Measurements from ENCODE around the gene NEK7.

Gene NEK7

GRCh38 chr1:198141668-198142351 lies 15.0 kb upstream of the NEK7 start:
- DNase-seq (ENCODE audit: insufficient read length, low spot score): no peak

GRCh38 chr1:198143797-198144196 lies 13.0 kb upstream of the NEK7 start:
- FAIRE-seq (no peak), DNase-seq (ENCODE audit: insufficient read length, low spot score) (no peak)

More at GRCh38 chr1:198141668-198142351, 15.0 kb upstream of the NEK7 start:
- FAIRE-seq: no peak

DNA sequence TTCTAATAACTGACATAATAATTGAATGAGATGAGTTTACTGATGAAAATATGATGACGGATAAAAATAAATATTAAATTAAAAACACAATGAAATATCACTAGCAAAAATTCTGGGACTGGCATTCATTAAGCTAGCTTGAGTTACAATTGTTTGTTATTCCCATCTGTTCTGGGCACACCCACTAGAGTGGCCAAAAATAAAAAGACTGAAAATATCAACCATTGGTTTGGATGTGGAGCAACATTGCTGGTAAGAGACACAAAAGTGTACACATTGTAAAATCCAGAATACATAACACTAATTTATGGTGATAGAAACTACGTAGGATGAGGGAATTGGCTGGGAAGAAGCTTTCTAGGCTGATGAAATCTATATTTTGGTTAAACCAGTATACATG lies 9.6 kb upstream of the NEK7 start:
- FAIRE-seq (no peak), DNase-seq (ENCODE audit: insufficient read length, low spot score) (no peak)

DNA sequence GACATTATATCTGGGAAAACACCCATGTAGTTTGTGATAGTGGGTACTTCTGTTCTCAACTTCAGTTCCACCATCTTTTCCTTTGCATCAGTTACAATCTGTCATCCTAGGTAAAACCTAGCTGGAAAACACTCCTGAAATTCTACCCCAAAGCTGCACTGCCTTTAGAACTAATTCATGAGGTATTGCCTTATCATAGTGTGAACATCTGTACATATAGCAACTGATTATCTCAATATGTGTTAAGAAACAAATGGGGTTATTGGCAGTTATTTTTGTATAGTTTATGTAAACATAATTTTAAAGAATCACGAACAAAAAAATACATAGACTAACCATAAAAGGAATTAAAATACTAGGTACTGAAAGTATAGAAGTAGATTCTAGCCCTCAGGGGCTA lies 6.4 kb upstream of the NEK7 start:
- no peak for FAIRE-seq
- no peak for DNase-seq (ENCODE audit: insufficient read length, low spot score)

DNA sequence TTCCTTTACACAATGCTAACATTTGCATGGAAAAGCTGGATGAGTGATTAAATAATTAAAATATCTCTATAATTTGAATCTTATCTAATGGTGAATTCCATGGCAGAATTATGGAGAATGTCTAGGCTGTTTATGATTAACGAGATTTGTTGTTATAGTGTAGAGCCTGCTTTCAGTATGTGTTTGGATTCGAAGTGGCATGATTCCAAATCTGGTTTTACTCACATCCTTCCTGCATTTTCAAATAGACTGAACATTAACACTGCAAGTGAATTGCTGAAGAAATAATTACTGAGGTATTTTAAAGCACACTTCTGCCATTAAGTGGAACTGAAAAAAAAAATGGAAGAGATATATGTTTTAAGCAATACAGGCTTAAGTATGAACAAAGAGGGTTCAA lies 5.1 kb upstream of the NEK7 start:
- DNase-seq (ENCODE audit: insufficient read length, low spot score): no peak
- no peak for FAIRE-seq

DNA sequence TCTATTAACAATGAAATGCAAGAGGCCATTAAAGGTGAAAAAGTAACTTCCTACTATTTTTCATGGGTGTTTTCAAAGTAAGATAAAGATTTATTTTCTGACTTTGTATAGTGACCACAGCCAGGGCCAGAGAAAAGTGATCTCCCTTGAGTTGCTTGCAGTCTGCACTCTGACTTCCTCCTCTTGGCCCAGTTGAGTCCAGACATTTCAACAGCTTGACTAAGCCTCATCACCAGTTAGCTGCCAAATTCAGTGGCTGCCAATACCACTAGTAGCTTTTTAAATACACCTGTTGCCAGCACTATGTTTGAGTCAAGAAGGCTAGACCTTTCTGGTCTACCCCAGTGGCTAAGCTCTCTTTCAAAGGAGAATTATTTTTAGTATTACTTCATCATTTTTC lies 3.7 kb upstream of the NEK7 start:
- no peak for FAIRE-seq
- DNase-seq (ENCODE audit: insufficient read length, low spot score): no peak

- DNase-seq (ENCODE audit: insufficient read length, low spot score): no peak
- FAIRE-seq: no peak
These were observed 3.0 kb upstream of the NEK7 start for GRCh38 chr1:198153804-198154203.

DNA sequence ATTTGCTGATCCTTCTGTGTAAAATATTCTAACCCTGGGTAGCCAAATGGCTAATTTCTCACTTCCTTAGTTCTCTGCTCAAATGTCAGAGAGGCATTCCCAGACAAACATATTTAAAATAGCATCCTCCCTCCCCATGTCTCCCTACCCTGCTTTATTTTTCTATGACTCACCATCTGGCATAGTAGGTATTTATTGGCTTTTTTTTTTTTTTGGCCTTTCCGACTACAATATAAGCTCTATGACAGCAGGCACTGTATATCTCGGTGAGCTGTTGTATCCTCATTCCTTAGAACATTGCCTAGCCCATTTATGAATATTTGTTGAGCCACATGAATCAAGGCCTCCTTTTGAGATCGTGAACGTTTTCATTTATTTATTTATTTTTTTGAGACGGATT lies 1.5 kb upstream of the NEK7 start:
- peak; percentile 65 for DNase-seq (ENCODE audit: insufficient read length, low spot score)
- FAIRE-seq: no peak

DNA sequence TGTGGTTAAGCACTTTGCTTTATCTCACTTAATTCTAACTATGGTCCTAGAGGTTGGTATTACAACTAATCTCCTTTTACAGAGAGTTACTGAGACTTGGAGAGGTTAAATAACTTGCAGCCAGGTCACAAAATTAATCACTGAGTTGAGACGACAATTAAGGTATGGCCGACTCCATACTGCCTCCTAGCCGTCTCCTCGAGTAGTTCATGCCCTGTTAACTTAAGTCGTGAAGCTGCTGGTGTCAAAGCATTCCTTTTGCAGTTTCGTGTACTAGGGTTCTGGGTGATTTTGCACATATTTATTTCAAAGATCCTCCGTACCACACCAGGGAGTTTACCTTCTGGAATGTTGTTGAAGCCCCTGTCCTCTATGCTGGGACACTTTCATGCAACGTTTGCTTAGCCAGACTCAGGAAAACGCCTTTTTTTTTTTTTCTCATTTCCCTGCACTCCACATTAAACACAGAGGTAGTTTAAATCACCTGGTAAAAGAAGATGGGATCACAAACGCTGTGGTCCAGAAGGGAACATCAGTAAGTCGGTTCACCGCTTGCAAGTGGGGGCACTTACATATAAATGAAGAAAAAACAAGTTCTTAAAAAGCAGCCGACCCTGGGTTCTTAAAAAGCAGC lies 570 bp upstream of the NEK7 start:
- FAIRE-seq (no peak), DNase-seq (ENCODE audit: insufficient read length, low spot score) (peak; percentile 68)

- DNase-seq (ENCODE audit: insufficient read length, low spot score): peak; percentile 82
- peak; percentile 33 for FAIRE-seq
These were observed 546 bp downstream of the NEK7 start for GRCh38 chr1:198157241-198157846.

DNA sequence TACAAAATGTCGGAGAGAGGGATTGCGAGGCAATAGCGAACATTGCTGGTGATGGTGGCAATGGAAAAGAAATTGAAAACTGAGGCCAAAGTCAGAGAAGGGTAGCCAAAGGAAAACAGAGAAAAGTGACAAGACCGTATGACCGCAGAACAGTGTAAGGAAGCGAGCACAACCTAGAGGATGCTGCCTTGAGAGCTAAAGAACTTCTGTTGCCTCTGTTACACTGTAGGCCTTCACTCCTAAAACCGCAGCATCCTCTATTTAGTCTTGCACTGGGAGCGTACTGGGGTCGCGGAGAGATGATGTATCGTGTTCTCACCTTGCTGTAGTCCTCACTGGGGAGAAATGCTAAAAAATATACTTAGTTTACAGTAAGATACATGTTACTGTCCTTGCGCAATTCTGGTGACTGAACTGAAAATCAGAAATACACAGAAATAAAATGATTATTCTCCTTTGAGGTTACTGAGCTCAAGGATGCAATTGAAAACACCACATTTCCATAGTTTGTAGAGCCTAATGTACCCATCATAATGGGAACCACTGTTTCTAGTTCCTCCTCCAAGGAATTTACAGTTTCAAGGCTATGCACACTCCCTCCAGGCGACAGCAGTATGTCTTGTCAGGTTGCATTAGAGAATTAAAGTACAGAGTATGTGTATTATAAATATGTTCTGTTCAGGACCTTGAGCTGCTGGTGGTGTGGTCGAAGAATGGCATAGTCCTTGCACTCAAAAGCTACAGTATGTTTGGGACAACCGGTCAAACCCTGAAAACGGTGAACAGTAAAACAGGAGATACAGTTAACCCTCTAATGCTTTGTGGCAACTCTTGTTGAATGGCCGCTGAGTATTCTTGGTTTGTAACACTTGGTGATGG lies 1.3 kb downstream of the NEK7 start:
- no peak for DNase-seq (ENCODE audit: insufficient read length, low spot score)

GRCh38 chr1:198158735-198159589 lies 2.2 kb downstream of the NEK7 start:
- FAIRE-seq: no peak

More for the DNA sequence above, 1.3 kb downstream of the NEK7 start:
- no peak for FAIRE-seq

GRCh38 chr1:198160222-198160621 lies 3.4 kb downstream of the NEK7 start:
- FAIRE-seq (no peak), DNase-seq (ENCODE audit: insufficient read length, low spot score) (no peak)

More at GRCh38 chr1:198158735-198159589, 2.2 kb downstream of the NEK7 start:
- DNase-seq (ENCODE audit: insufficient read length, low spot score): peak; percentile 91

DNA sequence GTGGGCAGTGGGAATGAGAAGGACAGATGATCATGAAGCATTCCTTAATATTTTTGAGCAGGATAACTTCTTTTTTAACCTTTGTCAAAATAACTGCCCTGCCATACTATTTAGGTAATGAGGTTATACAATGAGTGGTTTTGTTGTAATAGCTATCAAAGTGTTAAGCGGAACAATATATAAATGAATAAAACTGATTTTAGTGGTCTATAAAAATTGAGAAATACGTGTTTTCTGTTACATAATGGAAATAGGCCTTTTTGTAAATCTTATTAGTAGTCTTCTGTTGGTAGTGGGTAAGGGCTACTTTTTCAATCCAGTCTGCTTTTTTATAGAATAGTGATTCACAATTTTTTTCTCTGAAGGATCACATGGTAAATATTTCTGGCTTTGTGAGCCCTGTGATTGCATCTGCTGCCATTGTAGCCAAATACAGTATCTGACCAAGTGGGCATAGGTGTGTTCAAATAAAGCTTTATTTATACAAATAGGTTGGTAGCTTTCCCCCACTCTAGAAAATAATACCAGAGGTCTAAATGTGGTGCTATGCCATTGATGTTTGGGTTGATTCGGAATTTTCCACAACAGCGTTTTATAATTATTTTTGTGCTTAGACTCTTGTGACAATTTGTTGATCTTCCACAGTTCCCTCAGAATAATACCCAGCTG lies 4.3 kb downstream of the NEK7 start:
- FAIRE-seq (no peak), DNase-seq (ENCODE audit: insufficient read length, low spot score) (no peak)

- FAIRE-seq (no peak), DNase-seq (ENCODE audit: insufficient read length, low spot score) (no peak)
These were observed 4.9 kb downstream of the NEK7 start for GRCh38 chr1:198161718-198162090.

DNA sequence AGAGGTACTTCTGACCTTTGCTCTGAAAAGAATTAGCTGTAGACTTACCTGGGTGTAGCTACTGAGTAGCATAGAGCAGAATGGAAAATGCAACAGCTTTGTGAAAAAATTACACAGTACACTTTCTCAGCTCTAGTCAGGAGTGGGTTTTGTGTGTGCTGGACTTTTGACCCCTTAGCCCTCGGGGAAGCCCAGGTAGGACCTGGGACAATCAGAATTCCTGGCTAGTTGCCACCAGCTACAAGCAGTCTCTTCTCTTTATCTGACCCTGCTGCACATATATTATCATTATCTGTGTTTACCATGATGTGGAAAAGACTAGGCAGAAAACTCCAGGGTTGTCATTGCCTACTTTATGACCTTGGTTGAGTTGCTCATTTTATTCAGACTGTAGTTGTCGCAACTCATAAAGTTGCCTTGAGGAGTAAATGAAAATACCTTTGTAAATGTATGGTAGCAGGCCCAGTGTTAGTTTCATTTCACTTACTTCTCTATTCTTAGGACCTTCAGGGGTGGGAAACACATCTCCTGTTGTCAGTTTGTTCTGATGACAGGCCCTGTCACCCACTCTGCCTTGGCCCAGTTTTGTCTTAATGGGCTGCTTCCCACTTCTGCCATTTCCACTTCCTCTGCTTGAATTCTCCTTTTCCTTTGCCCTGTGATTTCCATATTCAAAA lies 5.4 kb downstream of the NEK7 start:
- DNase-seq (ENCODE audit: insufficient read length, low spot score) (no peak), FAIRE-seq (no peak)

DNA sequence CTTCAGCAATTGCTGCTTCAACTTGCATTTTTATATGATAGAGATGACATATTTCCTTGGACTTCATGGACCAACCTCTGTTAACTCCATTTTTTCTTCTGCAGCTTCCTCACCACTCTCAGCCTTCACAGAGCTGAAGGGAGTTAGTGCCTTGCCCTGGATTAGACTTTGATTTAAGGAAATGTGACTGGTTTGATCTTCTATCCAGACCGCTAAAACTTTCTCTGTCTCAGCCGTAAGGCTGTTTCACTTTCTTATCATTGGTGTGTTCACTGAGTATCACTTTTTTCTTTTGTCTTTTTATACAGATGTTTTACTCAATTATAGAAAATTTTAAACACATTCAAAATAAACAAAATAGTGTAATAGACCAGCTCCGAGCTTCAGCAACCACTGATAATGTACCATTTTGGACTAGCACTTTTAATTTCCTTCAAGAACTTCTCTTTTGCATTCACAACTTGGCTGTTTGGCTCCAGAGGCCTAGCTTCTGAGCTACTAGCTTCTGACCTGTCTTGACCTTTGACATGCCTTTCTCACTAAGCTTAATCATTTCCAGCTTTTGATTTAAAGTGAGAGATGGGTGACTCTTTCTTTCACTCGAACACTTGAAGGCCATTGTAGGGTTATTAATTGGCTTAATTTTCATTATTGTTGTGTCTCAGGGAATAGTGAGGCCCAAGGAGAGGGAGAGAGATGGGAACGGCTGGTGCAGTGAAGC lies 9.3 kb downstream of the NEK7 start:
- DNase-seq (ENCODE audit: insufficient read length, low spot score) (no peak), FAIRE-seq (no peak)

DNA sequence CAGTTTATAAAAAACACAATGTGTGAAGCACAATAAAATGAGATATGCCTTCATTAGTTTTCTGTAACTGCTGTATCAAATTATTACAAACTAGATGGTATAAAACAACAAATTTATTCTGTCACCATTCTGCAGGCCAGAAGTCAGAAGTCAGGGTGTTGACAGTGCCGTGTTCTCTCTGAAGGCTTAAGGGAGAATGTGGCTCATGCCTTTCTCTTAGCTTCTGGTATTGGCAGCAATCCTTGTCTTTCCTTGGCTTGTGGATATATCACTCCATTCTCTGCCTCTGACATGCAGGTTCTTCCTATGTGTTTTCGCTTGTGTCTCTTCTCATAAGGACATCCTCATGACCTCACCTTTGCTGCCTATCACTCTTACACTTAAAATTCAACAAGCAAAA lies 10.1 kb downstream of the NEK7 start:
- FAIRE-seq (no peak), DNase-seq (ENCODE audit: insufficient read length, low spot score) (no peak)
